HEK293 (cell line): Measurements from ENCODE around the gene EHD1.
A peak's percentile ranks its signal among the peaks of the same experiment; 100 is the strongest.
"Not testable (repeated sequence)": the region's sequence is repeated elsewhere in the genome, so short reads cannot be mapped to it uniquely, and the experiment has no call there.

Source experiments
- CTCF ChIA-PET: fragments of 350-600 bp; formaldehyde crosslinking; extraction: SDS; loops from one replicate; lab custom pipeline; 2021; ENCODE audit warnings: antibody characterized with exemption; lab: Yijun Ruan, JAX
- POLR2A ChIA-PET: fragments of 300-600 bp; formaldehyde crosslinking; extraction: SDS; loops from one replicate; lab custom pipeline; 2020; ENCODE audit warnings: antibody characterized with exemption, inconsistent platforms; lab: Yijun Ruan, JAX
- H3K27ac ChIP-seq: fragments of 200-500 bp; sonication (Bioruptor generic); 2 replicates; pipeline ENCODE4 v1.5.1; 2014; ENCODE audit warnings: low read depth, low read length, control low read depth, inconsistent platforms; ENCODE audit errors: extremely low read depth
- H3K36me3 ChIP-seq, 2 experiments: fragments of 200-500 bp in 1 of 2; sonication (Bioruptor generic) in 1 of 2; 1 replicate in 1 of 2; 2 replicates in 1 of 2; pipeline ENCODE4 v1.5.1; 2014 to 2017; ENCODE audit warnings: inconsistent platforms in 2 of 2, low read length in 2 of 2; ENCODE audit not compliant: control insufficient read depth in 2 of 2, insufficient read depth in 1 of 2
- H3K4me1 ChIP-seq: fragments of 200-500 bp; sonication (Bioruptor generic); 2 replicates; pipeline ENCODE4 v1.5.1; 2014; ENCODE audit warnings: mild to moderate bottlenecking, low read length, inconsistent platforms; ENCODE audit not compliant: control insufficient read depth, insufficient read depth
- H3K4me3 ChIP-seq: 2 replicates; pipeline ENCODE4 v1.5.1; 2011; ENCODE audit warnings: low read depth, mild to moderate bottlenecking, control low read depth, low read length, moderate library complexity
- H3K9me3 ChIP-seq: fragments of 200-500 bp; sonication (Bioruptor generic); 2 replicates; pipeline ENCODE4 v1.5.1; 2014; ENCODE audit warnings: low read depth, low read length, inconsistent platforms; ENCODE audit not compliant: control insufficient read depth, insufficient read depth
- GLIS1 ChIP-seq: fragments of 450-650 bp; formaldehyde crosslinking; IDR thresholded peaks from 2 replicates; pipeline ENCODE4 v1.5.1; 2016; ENCODE audit warnings: missing biosample characterization, missing genetic modification characterization
- ZIC2 ChIP-seq: fragments of 450-650 bp; formaldehyde crosslinking; IDR thresholded peaks from 2 replicates; pipeline ENCODE4 v1.5.1; 2016; ENCODE audit warnings: missing biosample characterization, missing genetic modification characterization
- ZNF366 ChIP-seq: fragments of 450-650 bp; formaldehyde crosslinking; conservative IDR thresholded peaks from 2 replicates; pipeline ENCODE4 v1.5.1; 2016; ENCODE audit warnings: missing biosample characterization, missing genetic modification characterization
- ZNF391 ChIP-seq: fragments of 450-650 bp; formaldehyde crosslinking; IDR thresholded peaks from 2 replicates; pipeline ENCODE4 v1.5.1; 2016; ENCODE audit warnings: low read depth, missing biosample characterization, missing genetic modification characterization, borderline replicate concordance
- ZNF558 ChIP-seq: fragments of 450-650 bp; formaldehyde crosslinking; IDR thresholded peaks from 2 replicates; pipeline ENCODE4 v1.5.1; 2016; ENCODE audit warnings: missing biosample characterization, missing genetic modification characterization
- ZNF623 ChIP-seq: fragments of 450-650 bp; formaldehyde crosslinking; IDR thresholded peaks from 2 replicates; pipeline ENCODE4 v1.5.1; 2016; ENCODE audit warnings: missing biosample characterization, missing genetic modification characterization
- ZNF660 ChIP-seq: fragments of 450-650 bp; IDR thresholded peaks from 2 replicates; pipeline ENCODE4 v1.5.1; 2018; ENCODE audit warnings: missing biosample characterization, mild to moderate bottlenecking, missing genetic modification characterization
- ZNF776 ChIP-seq: fragments of 450-650 bp; formaldehyde crosslinking; IDR thresholded peaks from 2 replicates; pipeline ENCODE4 v1.5.0; 2017; ENCODE audit warnings: missing biosample characterization, missing genetic modification characterization, borderline replicate concordance
- TF ChIP-seq, protein P1 (sequence below): fragments of 450-650 bp; formaldehyde crosslinking; IDR thresholded peaks from 2 replicates; pipeline ENCODE4 v1.5.1; 2016; ENCODE audit warnings: missing biosample characterization, missing genetic modification characterization
- TF ChIP-seq, protein P2 (sequence below): fragments of 450-650 bp; formaldehyde crosslinking; conservative IDR thresholded peaks from 2 replicates; pipeline ENCODE4 v1.5.1; 2016; ENCODE audit warnings: low read depth, missing biosample characterization, missing genetic modification characterization
- TF ChIP-seq, protein P3 (sequence below): fragments of 450-650 bp; formaldehyde crosslinking; IDR thresholded peaks from 2 replicates; pipeline ENCODE4 v1.5.1; 2016; ENCODE audit warnings: missing biosample characterization, missing genetic modification characterization

Gene EHD1

GRCh38 chr11:64815433-64815832, 63.0 kb downstream of the EHD1 start:
- ChIA-PET POLR2A (interaction anchor here (1.2 kb wide), 1 partner anchor 37 kb away, joined by 5 read pairs; the partner anchor contains the start of gene SF1), CTCF (interaction anchor here (0.6 to 0.9 kb wide), 2 partner anchors 77 to 303 kb away, joined by 3 read pairs; no protein-coding TSS in a partner anchor)
- H3K4me3 ChIP-seq, H3K9me3 ChIP-seq, H3K36me3 ChIP-seq, H3K27ac ChIP-seq, H3K4me1 ChIP-seq: not testable (repeated sequence)

- Histone ChIP-seq H3K4me3 (no peak overlapping the region), H3K36me3 (no peaks in the 10 kb centered on the region), H3K9me3 (no peaks in the 10 kb centered on the region), H3K27ac (no peak overlapping the region), H3K4me1 (no peaks in the 10 kb centered on the region)
- TF ChIP-seq ZNF623 (tag by site-specific recombination) (no peak), ZIC2 (tag by site-specific recombination) (no peak), ZNF391 (tag by site-specific recombination) (no peak), GLIS1 (tag by site-specific recombination) (peak; percentile 35; the same call in 1 of the 2 replicates), ZNF776 (tag by site-specific recombination) (no peak)
- TF ChIP-seq, protein P1, sequence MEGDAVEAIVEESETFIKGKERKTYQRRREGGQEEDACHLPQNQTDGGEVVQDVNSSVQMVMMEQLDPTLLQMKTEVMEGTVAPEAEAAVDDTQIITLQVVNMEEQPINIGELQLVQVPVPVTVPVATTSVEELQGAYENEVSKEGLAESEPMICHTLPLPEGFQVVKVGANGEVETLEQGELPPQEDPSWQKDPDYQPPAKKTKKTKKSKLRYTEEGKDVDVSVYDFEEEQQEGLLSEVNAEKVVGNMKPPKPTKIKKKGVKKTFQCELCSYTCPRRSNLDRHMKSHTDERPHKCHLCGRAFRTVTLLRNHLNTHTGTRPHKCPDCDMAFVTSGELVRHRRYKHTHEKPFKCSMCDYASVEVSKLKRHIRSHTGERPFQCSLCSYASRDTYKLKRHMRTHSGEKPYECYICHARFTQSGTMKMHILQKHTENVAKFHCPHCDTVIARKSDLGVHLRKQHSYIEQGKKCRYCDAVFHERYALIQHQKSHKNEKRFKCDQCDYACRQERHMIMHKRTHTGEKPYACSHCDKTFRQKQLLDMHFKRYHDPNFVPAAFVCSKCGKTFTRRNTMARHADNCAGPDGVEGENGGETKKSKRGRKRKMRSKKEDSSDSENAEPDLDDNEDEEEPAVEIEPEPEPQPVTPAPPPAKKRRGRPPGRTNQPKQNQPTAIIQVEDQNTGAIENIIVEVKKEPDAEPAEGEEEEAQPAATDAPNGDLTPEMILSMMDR (tag by site-specific recombination): no peak
- ChIA-PET CTCF (no interaction called here), POLR2A (no interaction called here)
Observed at GRCh38 chr11:64814712-64815187, 63.7 kb downstream of the EHD1 start.

GRCh38 chr11:64813826-64814225, 64.6 kb downstream of the EHD1 start:
- no peak overlapping the region for H3K4me3 ChIP-seq
- H3K27ac ChIP-seq: no peak overlapping the region
- no peaks in the 10 kb centered on the region for H3K4me1 ChIP-seq
- H3K9me3 ChIP-seq: no peaks in the 10 kb centered on the region
- peaks cover 0 to 4% of the 10 kb centered on the region in 2 experiments; a peak in 2 of 3 replicates for H3K36me3 ChIP-seq
- ChIA-PET CTCF (interaction anchor here (0.6 kb wide), 1 partner anchor 12 kb away, joined by 6 read pairs; no protein-coding TSS in a partner anchor), POLR2A (interaction anchor here (1.0 kb wide), 1 partner anchor 10 kb away, joined by 3 read pairs; the partner anchor contains the start of gene MAP4K2)
- TF ChIP-seq, protein P2, sequence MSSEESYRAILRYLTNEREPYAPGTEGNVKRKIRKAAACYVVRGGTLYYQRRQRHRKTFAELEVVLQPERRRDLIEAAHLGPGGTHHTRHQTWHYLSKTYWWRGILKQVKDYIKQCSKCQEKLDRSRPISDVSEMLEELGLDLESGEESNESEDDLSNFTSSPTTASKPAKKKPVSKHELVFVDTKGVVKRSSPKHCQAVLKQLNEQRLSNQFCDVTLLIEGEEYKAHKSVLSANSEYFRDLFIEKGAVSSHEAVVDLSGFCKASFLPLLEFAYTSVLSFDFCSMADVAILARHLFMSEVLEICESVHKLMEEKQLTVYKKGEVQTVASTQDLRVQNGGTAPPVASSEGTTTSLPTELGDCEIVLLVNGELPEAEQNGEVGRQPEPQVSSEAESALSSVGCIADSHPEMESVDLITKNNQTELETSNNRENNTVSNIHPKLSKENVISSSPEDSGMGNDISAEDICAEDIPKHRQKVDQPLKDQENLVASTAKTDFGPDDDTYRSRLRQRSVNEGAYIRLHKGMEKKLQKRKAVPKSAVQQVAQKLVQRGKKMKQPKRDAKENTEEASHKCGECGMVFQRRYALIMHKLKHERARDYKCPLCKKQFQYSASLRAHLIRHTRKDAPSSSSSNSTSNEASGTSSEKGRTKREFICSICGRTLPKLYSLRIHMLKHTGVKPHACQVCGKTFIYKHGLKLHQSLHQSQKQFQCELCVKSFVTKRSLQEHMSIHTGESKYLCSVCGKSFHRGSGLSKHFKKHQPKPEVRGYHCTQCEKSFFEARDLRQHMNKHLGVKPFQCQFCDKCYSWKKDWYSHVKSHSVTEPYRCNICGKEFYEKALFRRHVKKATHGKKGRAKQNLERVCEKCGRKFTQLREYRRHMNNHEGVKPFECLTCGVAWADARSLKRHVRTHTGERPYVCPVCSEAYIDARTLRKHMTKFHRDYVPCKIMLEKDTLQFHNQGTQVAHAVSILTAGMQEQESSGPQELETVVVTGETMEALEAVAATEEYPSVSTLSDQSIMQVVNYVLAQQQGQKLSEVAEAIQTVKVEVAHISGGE (tag by site-specific recombination): no peak
- TF ChIP-seq ZNF366 (tag by site-specific recombination): no peak
- TF ChIP-seq, protein P3, sequence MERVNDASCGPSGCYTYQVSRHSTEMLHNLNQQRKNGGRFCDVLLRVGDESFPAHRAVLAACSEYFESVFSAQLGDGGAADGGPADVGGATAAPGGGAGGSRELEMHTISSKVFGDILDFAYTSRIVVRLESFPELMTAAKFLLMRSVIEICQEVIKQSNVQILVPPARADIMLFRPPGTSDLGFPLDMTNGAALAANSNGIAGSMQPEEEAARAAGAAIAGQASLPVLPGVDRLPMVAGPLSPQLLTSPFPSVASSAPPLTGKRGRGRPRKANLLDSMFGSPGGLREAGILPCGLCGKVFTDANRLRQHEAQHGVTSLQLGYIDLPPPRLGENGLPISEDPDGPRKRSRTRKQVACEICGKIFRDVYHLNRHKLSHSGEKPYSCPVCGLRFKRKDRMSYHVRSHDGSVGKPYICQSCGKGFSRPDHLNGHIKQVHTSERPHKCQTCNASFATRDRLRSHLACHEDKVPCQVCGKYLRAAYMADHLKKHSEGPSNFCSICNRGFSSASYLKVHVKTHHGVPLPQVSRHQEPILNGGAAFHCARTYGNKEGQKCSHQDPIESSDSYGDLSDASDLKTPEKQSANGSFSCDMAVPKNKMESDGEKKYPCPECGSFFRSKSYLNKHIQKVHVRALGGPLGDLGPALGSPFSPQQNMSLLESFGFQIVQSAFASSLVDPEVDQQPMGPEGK: no peak
- TF ChIP-seq ZNF660 (tag by site-specific recombination): no peak
- no peak for TF ChIP-seq ZNF558 (tag by site-specific recombination)
- TF ChIP-seq, all 188 proteins: peak for 0
